Activated CD8-positive, alpha-beta memory T cell treated with anti-CD3 and anti-CD28 coated beads for 36 hours (primary cell): ENCODE results near the gene IFNB1. TPM values are rescaled to one million over a fixed set of nuclear protein-coding genes. Genes with fewer than 3 reads are reported as not detected.

ENCODE experiments used
- total RNA-seq, 2 experiments: library from RNA; stranded (reverse); gene quantifications; one replicate each; pipeline ENCODE4 v1.2.3, GENCODE V29; 2021

The IFNB1 gene
- total RNA-seq, 2 experiments from 2014 or later: 0.36 TPM; not detected in 1

Other genes starting within 250 kb of the IFNB1 start
- 1 to 10 TPM; 4.3 to 4.6 TPM for gene HACD4, start 46.3 kb downstream of the IFNB1 start, total RNA-seq
- gene IFNW1, start 63.9 kb upstream of the IFNB1 start, total RNA-seq: not detected
- gene IFNA21, start 88.7 kb upstream of the IFNB1 start, total RNA-seq: not detected
- gene IFNA4, start 109.6 kb upstream of the IFNB1 start, total RNA-seq: not detected
- gene IFNA7, start 124.3 kb upstream of the IFNB1 start, total RNA-seq: not detected
- gene IFNA10, start 129.2 kb upstream of the IFNB1 start, total RNA-seq: not detected
- gene IFNA16, start 139.4 kb upstream of the IFNB1 start, total RNA-seq: not detected
- gene IFNA17, start 150.3 kb upstream of the IFNB1 start, total RNA-seq: not detected
- not detected for gene IFNA14, start 162.1 kb upstream of the IFNB1 start, total RNA-seq
- gene IFNA5, start 227.4 kb upstream of the IFNB1 start, total RNA-seq: not detected